Aorta (tissue), 5 donors: ENCODE measurements around the gene MAML3. TPM values are rescaled to one million over a fixed set of nuclear protein-coding genes. Genes with fewer than 3 reads are reported as not detected.
"Not testable (repeated sequence)": the region's sequence is repeated elsewhere in the genome, so short reads cannot be mapped to it uniquely, and the experiment has no call there.

Experiments used
- ATAC-seq: fragments of 200-7000 bp; cut with Tn5 transposase; one replicate; pipeline ENCODE4 v1.9.1; 2022; ENCODE audit warnings: moderate library complexity; ENCODE audit not compliant: low FRiP score
- DNase-seq, 2 donors: peaks; one replicate each; pipeline ENCODE4 v3.0.0-alpha.2; 2020
- H3K27ac ChIP-seq, 2 donors: one replicate each; pipeline ENCODE4 v1.5.1; 2013; ENCODE audit warnings: low read length in 2 of 2, mild to moderate bottlenecking in 2 of 2, moderate library complexity in 2 of 2, control low read depth in 1 of 2, inconsistent platforms in 1 of 2, low read depth in 1 of 2
- H3K27me3 ChIP-seq, 2 donors: one replicate each; pipeline ENCODE4 v1.6.1; 2013; ENCODE audit warnings: control low read depth in 1 of 2, low read length in 1 of 2, mild to moderate bottlenecking in 1 of 2, moderate library complexity in 1 of 2; ENCODE audit not compliant: insufficient read depth in 2 of 2, control insufficient read depth in 1 of 2
- H3K36me3 ChIP-seq, 2 donors: one replicate each; pipeline ENCODE4 v1.6.1; 2013; ENCODE audit warnings: control low read depth in 1 of 2, low read length in 1 of 2, mild to moderate bottlenecking in 1 of 2; ENCODE audit not compliant: insufficient read depth in 2 of 2, control insufficient read depth in 1 of 2
- H3K4me1 ChIP-seq, 2 donors: one replicate each; pipeline ENCODE4 v1.6.1; 2013; ENCODE audit warnings: low read length in 2 of 2, control low read depth in 1 of 2, mild to moderate bottlenecking in 1 of 2, moderate library complexity in 1 of 2; ENCODE audit not compliant: insufficient read depth in 2 of 2, control insufficient read depth in 1 of 2
- H3K4me3 ChIP-seq, 2 donors: one replicate each; pipeline ENCODE4 v1.5.1; 2013; ENCODE audit warnings: low read length in 2 of 2, control low read depth in 1 of 2, mild to moderate bottlenecking in 1 of 2
- H3K9me3 ChIP-seq: one replicate; pipeline ENCODE4 v1.6.1; 2013; ENCODE audit warnings: mild to moderate bottlenecking, low read length; ENCODE audit not compliant: control insufficient read depth
- WGBS, 2 donors: extraction: QIAGEN DNeasy Blood & Tissue Kit; methylation state at CpG; one replicate each; pipeline ENCODE4 v1.1.7; 2013; 5-methylcytosine and 5-hydroxymethylcytosine counted together
- intact Hi-C, 2 donors: fragments of 100-400 bp; cut with DNase I; formaldehyde crosslinking; loops; one replicate each; pipeline versions ENCODE4 v1.14.2 to v1.15.0; 2022
- polyA plus RNA-seq, 2 donors: library from polyadenylated mRNA; stranded (reverse); fragments of 200-250 nt; gene quantifications; one replicate each; pipeline ENCODE4 v1.2.3, GENCODE V29; 2013
- total RNA-seq, 2 donors: library from RNA; stranded (reverse); fragmentation: NEBNext Ultra II Directional; extraction: Animal tissue kit (Norgen Biotek cat#: 25700); gene quantifications; one replicate each; pipeline ENCODE4 v1.2.1, GENCODE V29; 2021
- donor health status: healthy with polysubstance abuse.
- donor health status: Bipolar disorder and iron deficiency.
- donor health status: DM: no; HTN: no; CAD: no.
- donor health status: DM: no; HTN: no; CAD: no.
- donor health status: DM: yes; HTN: yes; CAD: no.

Gene MAML3
- total and polyA plus RNA-seq, 4 donors = 0.79 to 10.5 (median 4.9) TPM

GRCh38 chr4:139957986-139958738 is 195.8 kb downstream of the MAML3 start:
- no peak for DNase-seq
- intact Hi-C loops = loop anchor here in 1 of 2 donors (5.0 kb wide), 1 partner anchor 51 kb away; no protein-coding TSS in a partner anchor
- 78 to 82% methylated on average over 4 of the region's 4 CpGs for WGBS, 2 donors

GRCh38 chr4:139957065-139957464 is 196.9 kb downstream of the MAML3 start:
- H3K4me3 ChIP-seq = no peak overlapping the region

More at GRCh38 chr4:139957986-139958738, 195.8 kb downstream of the MAML3 start:
- Histone ChIP-seq H3K4me3 (no peak overlapping the region), H3K27ac (no peak overlapping the region), H3K9me3 (no peaks in the 10 kb centered on the region), H3K4me1 (peaks cover 4 to 5% of the 10 kb centered on the region in 2 donors), H3K36me3 (no peaks in the 10 kb centered on the region), H3K27me3 (no peaks in the 10 kb centered on the region)
- ATAC-seq = no peak

GRCh38 chr4:139956507-139957017 is 197.4 kb downstream of the MAML3 start:
- H3K4me3 ChIP-seq = peak overlapping the region; percentile 20 to 34

More at GRCh38 chr4:139957065-139957464, 196.9 kb downstream of the MAML3 start:
- WGBS, 2 donors = 95 to 100% methylated on average over 2 of the region's 2 CpGs
- no peak for DNase-seq
- intact Hi-C loops = loop anchor here in 1 of 2 donors (5.0 kb wide), 1 partner anchor 50 kb away; no protein-coding TSS in a partner anchor
- no peak for ATAC-seq
- Histone ChIP-seq H3K27ac (no peak overlapping the region), H3K27me3 (no peaks in the 10 kb centered on the region), H3K36me3 (peaks cover 0 to 1% of the 10 kb centered on the region in 2 donors), H3K4me1 (peaks cover 4% of the 10 kb centered on the region in 2 donors), H3K9me3 (no peaks in the 10 kb centered on the region)

GRCh38 chr4:139955600-139955999 is 198.4 kb downstream of the MAML3 start:
- H3K4me3 ChIP-seq = no peak overlapping the region
- peaks cover 0 to 1% of the 10 kb centered on the region in 2 donors for H3K36me3 ChIP-seq
- DNase-seq = no peak
- no peaks in the 10 kb centered on the region for H3K9me3 ChIP-seq
- H3K27me3 ChIP-seq = no peaks in the 10 kb centered on the region
- no peak overlapping the region for H3K27ac ChIP-seq
- 72 to 73% methylated on average over 2 of the region's 2 CpGs for WGBS, 2 donors
- ATAC-seq = no peak
- intact Hi-C loops = loop anchor here in 1 of 2 donors (5.0 kb wide), 1 partner anchor 48 kb away; no protein-coding TSS in a partner anchor
- peaks cover 2 to 4% of the 10 kb centered on the region in 2 donors for H3K4me1 ChIP-seq

More at GRCh38 chr4:139956507-139957017, 197.4 kb downstream of the MAML3 start:
- intact Hi-C loops = loop anchor here in 1 of 2 donors (5.0 kb wide), 1 partner anchor 49 kb away; no protein-coding TSS in a partner anchor
- no peaks in the 10 kb centered on the region for H3K27me3 ChIP-seq
- peak overlapping the region in 1 of 2 donors; percentile 63 for H3K27ac ChIP-seq
- 14 to 15% methylated on average over 6 of the region's 6 CpGs for WGBS, 2 donors
- no peaks in the 10 kb centered on the region for H3K9me3 ChIP-seq
- DNase-seq (no peak), ATAC-seq (no peak)
- peaks cover 0 to 1% of the 10 kb centered on the region in 2 donors for H3K36me3 ChIP-seq
- H3K4me1 ChIP-seq = peaks cover 2 to 4% of the 10 kb centered on the region in 2 donors

GRCh38 chr4:139954512-139954911 is 199.5 kb downstream of the MAML3 start:
- WGBS, 2 donors = 96 to 98% methylated on average over 7 of the region's 7 CpGs
- intact Hi-C loops = no loop called here
- ATAC-seq = no peak

GRCh38 chr4:139951021-139951420 is 203.0 kb downstream of the MAML3 start:
- ATAC-seq (no peak), DNase-seq (peak in 1 of 2 donors; percentile 45)
- H3K27ac ChIP-seq = no peak overlapping the region
- no peaks in the 10 kb centered on the region for H3K9me3 ChIP-seq
- no peak overlapping the region for H3K4me3 ChIP-seq
- intact Hi-C loops = no loop called here
- 93 to 96% methylated on average over 2 of the region's 2 CpGs for WGBS, 2 donors
- H3K4me1 ChIP-seq = peaks cover 3 to 4% of the 10 kb centered on the region in 2 donors
- no peaks in the 10 kb centered on the region for H3K27me3 ChIP-seq
- peaks cover 0 to 1% of the 10 kb centered on the region in 2 donors for H3K36me3 ChIP-seq

More at GRCh38 chr4:139954512-139954911, 199.5 kb downstream of the MAML3 start:
- Histone ChIP-seq H3K27me3 (no peaks in the 10 kb centered on the region), H3K36me3 (peaks cover 0 to 1% of the 10 kb centered on the region in 2 donors), H3K4me1 (peaks cover 2 to 4% of the 10 kb centered on the region in 2 donors), H3K9me3 (no peaks in the 10 kb centered on the region), H3K4me3 (no peak overlapping the region), H3K27ac (no peak overlapping the region)
- no peak for DNase-seq

- ATAC-seq = no peak
- intact Hi-C loops = no loop called here
- H3K27me3 ChIP-seq = no peaks in the 10 kb centered on the region
These were observed 203.4 kb downstream of the MAML3 start for GRCh38 chr4:139950568-139950967.

GRCh38 chr4:139944916-139945315 is 209.1 kb downstream of the MAML3 start:
- DNase-seq, H3K4me3 ChIP-seq, H3K27me3 ChIP-seq, H3K36me3 ChIP-seq, H3K27ac ChIP-seq, H3K4me1 ChIP-seq, intact Hi-C loops, ATAC-seq, H3K9me3 ChIP-seq: not testable (repeated sequence)
- 89 to 98% methylated on average over 2 of the region's 2 CpGs for WGBS, 2 donors

More at GRCh38 chr4:139950568-139950967, 203.4 kb downstream of the MAML3 start:
- Histone ChIP-seq H3K27ac (no peak overlapping the region), H3K4me1 (peaks cover 0 to 2% of the 10 kb centered on the region in 2 donors), H3K36me3 (peaks cover 0 to 1% of the 10 kb centered on the region in 2 donors), H3K9me3 (no peaks in the 10 kb centered on the region), H3K4me3 (no peak overlapping the region)
- 83 to 85% methylated on average over 5 of the region's 5 CpGs for WGBS, 2 donors
- DNase-seq = no peak
